Measurements from ENCODE around the gene CCT5.

DNA sequence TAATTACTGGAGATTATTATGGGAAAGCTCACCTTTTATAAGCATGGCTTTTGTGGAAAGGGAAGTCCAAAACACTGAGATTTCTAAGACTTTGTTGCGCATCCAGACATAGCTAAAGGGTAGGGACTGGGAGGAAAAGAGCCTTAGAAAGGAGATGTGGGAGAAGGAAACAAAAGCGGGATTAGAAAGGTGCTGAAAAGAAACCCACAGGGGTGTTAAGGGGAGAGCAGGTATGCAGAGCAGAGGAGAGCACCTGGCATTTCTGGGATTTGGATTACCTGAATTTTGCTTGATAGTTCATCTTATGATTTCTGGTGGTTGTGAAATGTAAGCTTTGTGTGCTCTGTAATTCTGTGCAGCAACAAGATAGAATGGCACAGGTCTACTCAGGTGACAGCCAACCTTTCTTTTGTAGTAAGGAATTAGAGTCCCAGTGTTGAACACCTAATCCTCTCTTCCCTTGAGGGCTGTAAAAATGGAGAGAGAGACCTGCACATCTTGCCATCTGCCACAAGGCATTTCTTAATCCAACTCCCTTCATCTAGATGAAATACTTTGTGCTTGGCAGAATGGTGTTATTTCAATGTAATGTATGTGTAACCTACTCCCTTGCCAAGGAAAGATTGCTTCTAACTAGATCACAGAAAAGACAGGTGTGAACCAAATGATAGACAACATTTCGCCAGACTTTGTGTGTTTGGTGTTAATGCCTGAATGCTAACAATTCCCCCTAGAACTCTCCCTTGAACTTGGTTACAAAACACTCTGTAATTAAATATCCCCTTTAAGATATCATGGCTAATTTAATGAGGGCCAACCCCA lies 47.8 kb upstream of the CCT5 start:
- TF ChIP-seq, protein P1, sequence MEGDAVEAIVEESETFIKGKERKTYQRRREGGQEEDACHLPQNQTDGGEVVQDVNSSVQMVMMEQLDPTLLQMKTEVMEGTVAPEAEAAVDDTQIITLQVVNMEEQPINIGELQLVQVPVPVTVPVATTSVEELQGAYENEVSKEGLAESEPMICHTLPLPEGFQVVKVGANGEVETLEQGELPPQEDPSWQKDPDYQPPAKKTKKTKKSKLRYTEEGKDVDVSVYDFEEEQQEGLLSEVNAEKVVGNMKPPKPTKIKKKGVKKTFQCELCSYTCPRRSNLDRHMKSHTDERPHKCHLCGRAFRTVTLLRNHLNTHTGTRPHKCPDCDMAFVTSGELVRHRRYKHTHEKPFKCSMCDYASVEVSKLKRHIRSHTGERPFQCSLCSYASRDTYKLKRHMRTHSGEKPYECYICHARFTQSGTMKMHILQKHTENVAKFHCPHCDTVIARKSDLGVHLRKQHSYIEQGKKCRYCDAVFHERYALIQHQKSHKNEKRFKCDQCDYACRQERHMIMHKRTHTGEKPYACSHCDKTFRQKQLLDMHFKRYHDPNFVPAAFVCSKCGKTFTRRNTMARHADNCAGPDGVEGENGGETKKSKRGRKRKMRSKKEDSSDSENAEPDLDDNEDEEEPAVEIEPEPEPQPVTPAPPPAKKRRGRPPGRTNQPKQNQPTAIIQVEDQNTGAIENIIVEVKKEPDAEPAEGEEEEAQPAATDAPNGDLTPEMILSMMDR (IDR thresholded peaks at IDR 0.05) = no peak
- TF ChIP-seq POLR2AphosphoS5 (IDR thresholded peaks at IDR 0.05) (no peak), POLR2A (IDR thresholded peaks at IDR 0.05) (no peak)
